ENCODE data around the gene CAST. TPM values are rescaled to one million over a fixed set of nuclear protein-coding genes. Genes with fewer than 3 reads are reported as not detected.

CAST gene
- total RNA-seq, 3 donors from 2014 or later, result 221 to 400 (median 287) TPM

DNA sequence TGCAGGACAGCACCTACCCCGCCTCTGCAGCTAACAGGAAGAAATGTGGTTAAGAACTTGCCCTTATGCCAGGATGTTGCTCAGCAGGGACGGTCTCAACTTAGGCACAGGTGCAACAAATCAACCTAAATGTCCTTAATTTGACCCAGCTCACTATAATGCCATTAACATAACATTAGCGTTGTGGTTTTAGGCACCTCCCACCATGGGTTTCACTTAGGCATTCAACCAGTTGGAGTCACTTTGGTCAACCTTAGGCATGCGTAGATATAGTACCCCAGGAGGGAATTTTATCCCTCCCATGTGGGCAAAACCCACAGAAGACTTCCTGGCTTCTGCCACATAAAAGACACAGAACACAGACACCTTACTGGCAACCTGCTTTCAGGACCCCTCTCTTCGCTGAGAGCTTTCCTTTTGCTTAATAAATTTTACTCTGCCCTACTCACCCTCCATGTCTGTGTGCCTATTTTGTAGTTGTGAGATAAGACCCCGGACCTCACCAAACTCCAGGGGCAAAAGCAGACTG lies 154.3 kb downstream of the CAST start:
- H3K4me3 ChIP-seq, result no peak overlapping the region
- TF ChIP-seq POLR2A (IDR thresholded peaks at IDR 0.05), result no peak
- TF ChIP-seq, protein P1, sequence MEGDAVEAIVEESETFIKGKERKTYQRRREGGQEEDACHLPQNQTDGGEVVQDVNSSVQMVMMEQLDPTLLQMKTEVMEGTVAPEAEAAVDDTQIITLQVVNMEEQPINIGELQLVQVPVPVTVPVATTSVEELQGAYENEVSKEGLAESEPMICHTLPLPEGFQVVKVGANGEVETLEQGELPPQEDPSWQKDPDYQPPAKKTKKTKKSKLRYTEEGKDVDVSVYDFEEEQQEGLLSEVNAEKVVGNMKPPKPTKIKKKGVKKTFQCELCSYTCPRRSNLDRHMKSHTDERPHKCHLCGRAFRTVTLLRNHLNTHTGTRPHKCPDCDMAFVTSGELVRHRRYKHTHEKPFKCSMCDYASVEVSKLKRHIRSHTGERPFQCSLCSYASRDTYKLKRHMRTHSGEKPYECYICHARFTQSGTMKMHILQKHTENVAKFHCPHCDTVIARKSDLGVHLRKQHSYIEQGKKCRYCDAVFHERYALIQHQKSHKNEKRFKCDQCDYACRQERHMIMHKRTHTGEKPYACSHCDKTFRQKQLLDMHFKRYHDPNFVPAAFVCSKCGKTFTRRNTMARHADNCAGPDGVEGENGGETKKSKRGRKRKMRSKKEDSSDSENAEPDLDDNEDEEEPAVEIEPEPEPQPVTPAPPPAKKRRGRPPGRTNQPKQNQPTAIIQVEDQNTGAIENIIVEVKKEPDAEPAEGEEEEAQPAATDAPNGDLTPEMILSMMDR (IDR thresholded peaks at IDR 0.05), result no peak
- no peak for TF ChIP-seq POLR2AphosphoS5 (IDR thresholded peaks at IDR 0.05)
- intact Hi-C loops (cut with DNase I; ENCODE audit: low total_unique reads), result no loop called here
- no peaks in the 10 kb centered on the region for H3K4me1 ChIP-seq
- no peaks in the 10 kb centered on the region for H3K27me3 ChIP-seq
- no peak overlapping the region for H3K27ac ChIP-seq
- DNase-seq (ENCODE audit: low spot score in 2 of 2), result no peak
- H3K9me3 ChIP-seq, result no peaks in the 10 kb centered on the region
- H3K36me3 ChIP-seq, result no peaks in the 10 kb centered on the region

DNA sequence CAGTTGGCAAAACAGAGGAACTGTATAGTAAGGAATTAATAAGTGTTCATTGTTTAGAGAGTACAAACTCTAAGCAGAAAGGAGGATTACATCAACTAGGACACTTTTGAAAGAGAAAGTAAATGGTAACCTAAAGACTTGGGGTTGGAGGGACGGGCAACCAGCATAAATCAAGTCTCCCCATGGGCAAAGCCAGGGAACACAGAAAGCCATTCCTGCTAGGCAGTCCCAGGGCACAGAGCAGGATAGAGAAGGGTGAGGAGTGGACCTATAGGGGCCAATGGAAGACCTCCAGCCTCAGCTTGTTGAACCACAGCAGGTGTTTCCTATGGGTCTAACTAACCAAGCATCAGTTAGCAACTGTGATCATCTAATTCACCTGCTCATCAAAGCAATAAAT lies 154.8 kb downstream of the CAST start:
- Histone ChIP-seq H3K4me3 (no peak overlapping the region), H3K36me3 (no peaks in the 10 kb centered on the region), H3K27ac (no peak overlapping the region), H3K27me3 (no peaks in the 10 kb centered on the region), H3K4me1 (no peaks in the 10 kb centered on the region), H3K9me3 (no peaks in the 10 kb centered on the region)
- intact Hi-C loops (cut with DNase I; ENCODE audit: low total_unique reads), result no loop called here
- DNase-seq (ENCODE audit: low spot score in 2 of 2), result no peak
- TF ChIP-seq POLR2A (IDR thresholded peaks at IDR 0.05) (no peak), POLR2AphosphoS5 (IDR thresholded peaks at IDR 0.05) (no peak)
- TF ChIP-seq, protein P1 (IDR thresholded peaks at IDR 0.05), result no peak

DNA sequence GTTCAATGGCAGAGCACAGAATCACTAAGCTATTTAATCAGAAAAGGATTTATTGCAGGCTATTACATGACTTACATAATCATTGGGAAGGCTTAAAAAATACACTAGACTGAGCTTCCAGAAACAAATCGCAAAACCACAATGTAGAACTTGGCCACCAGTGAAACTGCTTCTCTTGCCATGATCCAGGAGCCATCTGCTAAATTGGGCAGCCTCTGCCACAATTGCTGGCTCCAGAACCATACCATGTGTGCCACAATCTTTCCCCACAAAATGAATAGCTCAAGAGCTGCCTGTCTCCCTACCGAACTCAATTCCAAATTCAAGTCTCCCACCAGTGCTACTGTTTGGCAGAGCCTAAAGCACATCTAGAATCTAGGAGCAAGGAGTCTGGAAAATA lies 155.3 kb downstream of the CAST start:
- intact Hi-C loops (cut with DNase I; ENCODE audit: low total_unique reads), result no loop called here
- H3K9me3 ChIP-seq, result no peaks in the 10 kb centered on the region
- H3K36me3 ChIP-seq, result no peaks in the 10 kb centered on the region
- no peak overlapping the region for H3K27ac ChIP-seq
- no peak overlapping the region for H3K4me3 ChIP-seq
- no peak for TF ChIP-seq POLR2AphosphoS5 (IDR thresholded peaks at IDR 0.05)
- TF ChIP-seq, protein P1 (IDR thresholded peaks at IDR 0.05), result no peak
- TF ChIP-seq POLR2A (IDR thresholded peaks at IDR 0.05), result no peak
- H3K4me1 ChIP-seq, result no peaks in the 10 kb centered on the region
- no peaks in the 10 kb centered on the region for H3K27me3 ChIP-seq
- DNase-seq (ENCODE audit: low spot score in 2 of 2), result no peak

DNA sequence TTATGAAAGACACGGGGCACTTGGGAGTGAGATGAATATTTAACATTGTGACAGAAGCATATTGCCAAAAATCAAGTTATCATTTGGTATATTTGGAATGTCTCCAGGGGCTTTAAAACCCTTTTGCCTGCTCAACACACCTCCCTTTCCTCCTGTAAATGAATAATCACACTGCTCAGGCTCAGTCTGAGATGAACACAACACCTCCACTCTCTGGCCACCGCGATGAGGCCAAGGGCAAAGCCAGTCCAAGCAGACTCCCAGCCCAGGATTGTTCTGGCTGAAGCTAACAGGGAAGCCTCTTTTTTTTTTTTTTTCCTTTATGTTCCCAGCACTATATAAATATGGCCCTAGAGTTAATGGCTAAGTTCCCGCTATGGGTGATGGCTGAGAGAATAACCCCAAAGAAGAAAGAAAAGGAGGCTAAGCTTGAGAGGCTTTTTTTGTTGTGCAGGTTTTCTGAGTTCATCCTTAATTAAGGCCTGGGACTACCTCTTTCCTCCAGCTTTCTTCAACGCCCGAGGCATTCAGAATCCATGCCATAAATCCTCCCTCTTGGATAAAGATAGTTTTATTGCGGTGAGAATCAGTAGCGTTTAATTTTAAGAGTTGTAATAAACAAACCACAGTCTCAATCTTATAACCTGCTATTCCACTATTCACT lies 156.1 kb downstream of the CAST start:
- no peaks in the 10 kb centered on the region for H3K36me3 ChIP-seq
- TF ChIP-seq POLR2AphosphoS5 (IDR thresholded peaks at IDR 0.05) (no peak), POLR2A (IDR thresholded peaks at IDR 0.05) (no peak)
- TF ChIP-seq, protein P1 (IDR thresholded peaks at IDR 0.05), result no peak
- no peaks in the 10 kb centered on the region for H3K27me3 ChIP-seq
- H3K4me1 ChIP-seq, result no peaks in the 10 kb centered on the region
- H3K4me3 ChIP-seq, result no peak overlapping the region
- H3K27ac ChIP-seq, result no peak overlapping the region
- H3K9me3 ChIP-seq, result no peaks in the 10 kb centered on the region
- DNase-seq (ENCODE audit: low spot score in 2 of 2), result no peak
- intact Hi-C loops (cut with DNase I; ENCODE audit: low total_unique reads), result no loop called here

DNA sequence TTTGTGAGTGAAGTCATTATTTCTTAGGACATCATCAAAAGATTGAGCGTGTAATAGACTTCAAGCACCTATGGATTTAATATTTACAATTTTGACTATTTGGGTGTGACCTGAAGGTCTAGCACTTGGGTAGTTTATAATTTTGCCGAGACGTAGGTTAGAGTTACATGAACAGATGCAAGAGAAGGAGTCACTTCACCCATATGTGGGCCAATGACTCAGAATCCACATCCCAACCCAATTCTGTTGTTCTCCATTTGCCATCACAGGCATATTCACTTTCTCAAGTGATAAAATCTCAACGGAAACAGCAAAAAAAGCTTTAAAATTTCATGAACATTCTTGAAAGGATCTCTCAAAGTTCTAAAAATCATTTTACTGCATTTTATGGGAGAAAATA lies 157.6 kb downstream of the CAST start:
- Histone ChIP-seq H3K27ac (no peak overlapping the region), H3K27me3 (no peaks in the 10 kb centered on the region), H3K4me1 (no peaks in the 10 kb centered on the region), H3K36me3 (no peaks in the 10 kb centered on the region), H3K9me3 (no peaks in the 10 kb centered on the region), H3K4me3 (no peak overlapping the region)
- intact Hi-C loops (cut with DNase I; ENCODE audit: low total_unique reads), result no loop called here
- no peak for DNase-seq (ENCODE audit: low spot score in 2 of 2)
- TF ChIP-seq POLR2AphosphoS5 (IDR thresholded peaks at IDR 0.05) (no peak), POLR2A (IDR thresholded peaks at IDR 0.05) (no peak)
- TF ChIP-seq, protein P1 (IDR thresholded peaks at IDR 0.05), result no peak
